ENCODE results near the gene SLC6A7.

DNA sequence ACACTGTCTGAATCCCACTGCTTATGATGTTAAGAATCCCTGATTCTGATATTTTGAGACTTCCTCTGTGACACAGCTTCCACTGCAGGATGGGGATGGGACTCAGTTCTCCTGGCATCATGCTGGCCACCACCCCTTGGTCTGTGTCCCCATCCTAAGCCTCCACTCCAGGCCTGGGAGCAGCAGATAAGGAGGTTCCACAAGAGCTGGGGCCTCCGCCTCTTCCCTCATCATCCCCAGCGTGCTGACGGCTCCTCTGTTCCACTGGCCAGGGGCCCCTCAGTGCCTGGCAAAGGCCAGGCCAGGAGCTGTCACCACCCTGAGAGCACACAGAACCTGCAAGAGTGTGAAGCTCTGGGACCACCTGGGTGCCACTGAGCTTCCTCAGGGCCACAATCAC lies 59.1 kb downstream of the SLC6A7 start:
- TF ChIP-seq MYC (IDR thresholded peaks at IDR 0.05; ENCODE audit: low read depth, low read length) = no peak
- no peak for TF ChIP-seq POLR2A (IDR thresholded peaks at IDR 0.05; ENCODE audit: extremely low read depth, insufficient read length)
